Thoracic aorta (tissue), 2 donors: ENCODE measurements around the gene ALK. TPM values are rescaled to one million over a fixed set of nuclear protein-coding genes. Genes with fewer than 3 reads are reported as not detected.

Experiments used
- ATAC-seq: fragments of 150-250 bp; one replicate; pipeline ENCODE4 v1.8.0; 2017; ENCODE audit warnings: low read depth; ENCODE audit not compliant: insufficient number of reproducible peaks, low FRiP score
- DNase-seq: peaks from one replicate; pipeline ENCODE4 v3.0.0-alpha.2; 2020; ENCODE audit warnings: low spot score
- H3K27ac ChIP-seq, 2 donors: fragments of 200-600 bp; sonication (generic); 1 replicate in 1 of 2; 2 replicates in 1 of 2; pipeline ENCODE4 v1.5.1; 2016; ENCODE audit warnings: mild to moderate bottlenecking in 2 of 2, moderate library complexity in 2 of 2
- H3K27me3 ChIP-seq: fragments of 200-600 bp; sonication (generic); replicated peaks from 2 replicates; pipeline ENCODE4 v1.6.0; 2016; ENCODE audit warnings: mild to moderate bottlenecking; ENCODE audit not compliant: insufficient read depth
- H3K36me3 ChIP-seq: fragments of 200-600 bp; sonication (generic); one replicate; pipeline ENCODE4 v1.5.1; 2016
- H3K4me1 ChIP-seq, 2 donors: fragments of 200-600 bp; sonication (generic); 1 replicate in 1 of 2; 2 replicates in 1 of 2; pipeline versions ENCODE4 v1.5.1 to v1.6.0; 2016; ENCODE audit warnings: low read depth in 2 of 2, mild to moderate bottlenecking in 1 of 2; ENCODE audit not compliant: control insufficient read depth in 1 of 2
- H3K4me3 ChIP-seq: fragments of 200-600 bp; sonication (generic); 2 replicates; pipeline ENCODE4 v1.5.1; 2016; ENCODE audit warnings: mild to moderate bottlenecking
- H3K9me3 ChIP-seq: fragments of 200-600 bp; sonication (generic); 2 replicates; pipeline ENCODE4 v1.5.1; 2016
- total RNA-seq, 2 donors: library from RNA; depleted of rRNA; stranded (reverse); fragments of >200 nt; gene quantifications; one replicate each; pipeline versions ENCODE4 v1.1.0 to v1.2.3, GENCODE V29; 2016
- TF ChIP-seq, protein P1 (sequence below): fragments of 200-600 bp; sonication (generic); IDR thresholded peaks from one replicate; pipeline ENCODE4 v1.5.1; 2019; ENCODE audit warnings: antibody characterized with exemption

Gene ALK
- total RNA-seq, 2 donors from 2014 or later, result 2.0 TPM; not detected in 1

DNA sequence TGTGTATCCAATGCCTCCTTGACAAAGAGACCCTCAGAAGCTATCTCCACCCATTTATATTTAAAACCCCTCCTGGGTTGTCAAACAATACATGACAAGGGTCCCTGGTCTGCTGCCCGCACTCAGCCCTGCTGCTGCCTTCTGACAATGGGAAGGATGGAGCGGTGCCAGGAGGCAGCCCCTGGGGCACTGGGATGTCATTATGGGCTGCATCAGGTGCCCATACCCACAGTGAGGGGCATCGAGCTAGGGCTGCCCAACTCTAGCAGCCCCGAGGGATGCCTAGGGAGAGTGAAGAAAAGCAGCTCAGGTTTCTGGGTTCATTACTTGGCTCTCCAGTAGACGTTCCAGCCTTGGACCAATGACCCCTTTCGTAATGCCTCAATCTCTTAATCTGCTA, 301.7 kb downstream of the ALK start:
- TF ChIP-seq, protein P1, sequence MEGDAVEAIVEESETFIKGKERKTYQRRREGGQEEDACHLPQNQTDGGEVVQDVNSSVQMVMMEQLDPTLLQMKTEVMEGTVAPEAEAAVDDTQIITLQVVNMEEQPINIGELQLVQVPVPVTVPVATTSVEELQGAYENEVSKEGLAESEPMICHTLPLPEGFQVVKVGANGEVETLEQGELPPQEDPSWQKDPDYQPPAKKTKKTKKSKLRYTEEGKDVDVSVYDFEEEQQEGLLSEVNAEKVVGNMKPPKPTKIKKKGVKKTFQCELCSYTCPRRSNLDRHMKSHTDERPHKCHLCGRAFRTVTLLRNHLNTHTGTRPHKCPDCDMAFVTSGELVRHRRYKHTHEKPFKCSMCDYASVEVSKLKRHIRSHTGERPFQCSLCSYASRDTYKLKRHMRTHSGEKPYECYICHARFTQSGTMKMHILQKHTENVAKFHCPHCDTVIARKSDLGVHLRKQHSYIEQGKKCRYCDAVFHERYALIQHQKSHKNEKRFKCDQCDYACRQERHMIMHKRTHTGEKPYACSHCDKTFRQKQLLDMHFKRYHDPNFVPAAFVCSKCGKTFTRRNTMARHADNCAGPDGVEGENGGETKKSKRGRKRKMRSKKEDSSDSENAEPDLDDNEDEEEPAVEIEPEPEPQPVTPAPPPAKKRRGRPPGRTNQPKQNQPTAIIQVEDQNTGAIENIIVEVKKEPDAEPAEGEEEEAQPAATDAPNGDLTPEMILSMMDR, result no peak
- no peaks in the 10 kb centered on the region for H3K4me1 ChIP-seq
- DNase-seq (no peak), ATAC-seq (no peak)
- H3K9me3 ChIP-seq, result no peaks in the 10 kb centered on the region
- H3K4me3 ChIP-seq, result no peak overlapping the region
- no peaks in the 10 kb centered on the region for H3K36me3 ChIP-seq
- H3K27ac ChIP-seq, result no peak overlapping the region
- H3K27me3 ChIP-seq, result no peaks in the 10 kb centered on the region

DNA sequence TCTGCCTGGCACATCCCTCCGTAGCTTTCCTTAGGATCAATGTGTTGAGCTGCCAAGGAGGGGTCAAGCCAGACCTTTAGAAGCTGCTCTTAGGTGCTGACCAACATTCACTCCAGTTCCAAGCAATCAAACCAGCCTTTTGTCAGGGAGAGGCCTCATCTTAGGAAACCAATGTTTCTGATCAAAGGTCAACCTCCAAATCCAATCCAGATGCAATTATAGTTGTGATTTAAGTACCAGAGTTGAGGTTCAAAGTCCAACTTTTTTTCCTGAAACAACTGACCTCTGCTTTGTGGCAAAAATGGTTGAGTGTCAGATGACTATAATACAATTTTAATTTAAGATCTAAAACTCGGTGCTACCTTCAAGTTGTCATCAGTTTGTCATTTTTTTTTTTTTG, 303.4 kb downstream of the ALK start:
- Histone ChIP-seq H3K27me3 (no peaks in the 10 kb centered on the region), H3K27ac (no peak overlapping the region), H3K4me1 (no peaks in the 10 kb centered on the region), H3K4me3 (no peak overlapping the region), H3K9me3 (no peaks in the 10 kb centered on the region), H3K36me3 (no peaks in the 10 kb centered on the region)
- ATAC-seq (no peak), DNase-seq (no peak)
- TF ChIP-seq, protein P1, result no peak

DNA sequence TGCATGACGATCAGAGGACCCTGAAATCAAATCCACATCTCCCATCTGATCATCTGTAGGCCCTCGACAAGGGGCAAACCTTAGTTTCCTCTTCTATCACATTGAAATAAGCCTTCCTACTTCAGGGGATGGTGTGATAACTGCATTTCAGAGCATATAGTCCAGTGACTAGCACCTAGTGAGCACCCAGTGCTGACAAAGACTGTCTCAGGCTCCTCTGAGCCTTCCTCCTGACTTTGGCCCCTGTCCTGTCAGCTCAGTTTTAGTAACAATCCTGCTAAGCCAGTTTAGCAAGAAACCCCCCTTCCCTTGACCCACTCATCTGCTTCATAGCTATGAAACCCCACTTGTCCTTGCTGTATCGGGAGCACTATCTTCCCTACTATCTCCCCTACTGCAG, 304.0 kb downstream of the ALK start:
- H3K27me3 ChIP-seq, result no peaks in the 10 kb centered on the region
- H3K27ac ChIP-seq, result no peak overlapping the region
- no peak for ATAC-seq
- H3K4me3 ChIP-seq, result no peak overlapping the region
- no peak for DNase-seq
- H3K4me1 ChIP-seq, result no peaks in the 10 kb centered on the region
- H3K9me3 ChIP-seq, result no peaks in the 10 kb centered on the region
- TF ChIP-seq, protein P1, result no peak
- H3K36me3 ChIP-seq, result no peaks in the 10 kb centered on the region

DNA sequence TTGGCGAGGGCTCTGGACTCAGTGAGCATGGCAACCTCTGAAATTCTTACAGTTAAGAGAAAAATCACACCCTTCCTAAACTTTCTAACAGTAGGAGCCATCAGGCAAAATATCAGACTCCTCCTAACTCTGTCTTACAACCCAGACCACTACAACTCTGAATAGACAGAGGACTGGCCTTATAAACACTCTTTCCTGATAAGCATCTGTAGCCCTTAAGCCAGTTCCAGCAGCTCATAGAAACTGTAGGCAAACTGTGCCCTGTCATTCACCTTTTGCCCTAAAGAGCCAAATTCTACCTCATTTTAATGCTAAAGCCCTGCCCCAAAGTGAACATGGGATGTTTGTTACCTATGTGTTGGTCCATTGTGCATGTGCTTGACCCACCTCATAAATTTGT, 304.8 kb downstream of the ALK start:
- TF ChIP-seq, protein P1, result no peak
- ATAC-seq, result no peak
- no peak for DNase-seq
- no peaks in the 10 kb centered on the region for H3K4me1 ChIP-seq
- no peaks in the 10 kb centered on the region for H3K27me3 ChIP-seq
- no peak overlapping the region for H3K4me3 ChIP-seq
- no peak overlapping the region for H3K27ac ChIP-seq
- no peaks in the 10 kb centered on the region for H3K9me3 ChIP-seq
- H3K36me3 ChIP-seq, result no peaks in the 10 kb centered on the region

DNA sequence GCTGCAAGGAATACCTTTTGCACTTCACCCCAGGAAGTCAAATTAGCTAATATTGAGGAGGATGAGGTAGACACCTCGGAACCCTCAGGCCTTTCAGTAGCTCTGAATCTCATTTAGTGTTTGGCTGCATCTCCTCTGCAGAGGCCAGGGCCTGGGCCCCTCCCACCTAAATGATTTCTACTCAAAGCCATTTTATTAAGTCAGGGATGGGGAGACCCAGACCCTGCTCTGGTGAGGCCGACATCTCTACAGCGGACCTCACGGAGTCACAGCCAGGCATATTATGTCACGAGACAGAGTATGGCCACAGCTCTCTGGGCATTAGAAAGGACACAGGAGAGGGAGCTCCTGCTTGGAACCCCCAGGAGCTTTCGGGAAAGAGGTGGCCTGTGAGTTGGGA, 305.5 kb downstream of the ALK start:
- Histone ChIP-seq H3K4me1 (no peaks in the 10 kb centered on the region), H3K36me3 (no peaks in the 10 kb centered on the region), H3K27ac (no peak overlapping the region), H3K4me3 (no peak overlapping the region), H3K9me3 (no peaks in the 10 kb centered on the region), H3K27me3 (no peaks in the 10 kb centered on the region)
- no peak for DNase-seq
- TF ChIP-seq, protein P1, result no peak
- ATAC-seq, result no peak
